NCI-H1694 treated with DMSO at 0.1 percent for 48 hours (cell line): Measurements from ENCODE around the gene ANKDD1A.
A peak's percentile ranks its signal among the peaks of the same experiment; 100 is the strongest.

ENCODE experiments used
- DNase-seq: peaks from one replicate; lab custom pipeline; 2025; lab: John Stamatoyannopoulos, UW

The ANKDD1A gene

GRCh38 chr15:64961013-64961412 lies 49.3 kb downstream of the ANKDD1A start:
- no peak for DNase-seq

GRCh38 chr15:64969401-64969800 lies 57.7 kb downstream of the ANKDD1A start:
- no peak for DNase-seq

DNA sequence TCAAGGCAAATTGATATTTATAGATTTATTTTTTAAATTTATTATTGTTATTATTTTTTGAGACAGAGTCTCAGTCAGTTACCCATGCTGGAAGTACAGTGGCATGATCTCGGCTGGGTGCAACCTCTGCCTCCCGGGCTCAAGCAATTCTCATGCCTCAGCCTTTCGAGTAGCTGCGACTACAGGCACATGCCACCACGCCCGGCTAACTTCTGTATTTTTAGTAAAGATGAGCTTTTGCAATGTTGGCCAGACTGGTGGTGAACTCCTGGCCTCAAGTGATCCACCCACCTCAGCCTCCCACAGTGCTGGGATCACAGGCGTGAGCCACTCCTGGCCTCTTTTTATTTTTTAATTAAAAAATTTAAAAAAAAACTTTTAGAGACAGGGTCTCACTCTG lies 59.0 kb downstream of the ANKDD1A start:
- DNase-seq = no peak

DNA sequence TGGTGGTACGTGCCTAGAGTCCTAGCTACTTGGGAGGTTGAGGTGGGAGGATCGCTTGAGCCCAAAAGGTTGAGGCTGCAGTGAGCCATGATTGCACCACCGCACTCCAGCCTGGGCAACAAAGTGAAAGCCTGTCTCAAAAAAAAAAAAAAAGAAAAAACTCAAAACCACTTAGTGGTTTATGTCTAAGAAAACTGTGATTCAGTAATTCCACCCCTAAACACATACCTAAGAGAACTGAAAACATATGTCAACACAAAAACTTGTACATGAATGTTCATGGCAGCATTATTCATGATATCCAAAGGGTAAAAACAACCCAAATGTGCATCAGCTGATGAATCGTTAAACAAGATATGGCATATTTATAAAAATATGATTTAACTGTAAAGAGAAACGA lies 63.7 kb downstream of the ANKDD1A start:
- no peak for DNase-seq

DNA sequence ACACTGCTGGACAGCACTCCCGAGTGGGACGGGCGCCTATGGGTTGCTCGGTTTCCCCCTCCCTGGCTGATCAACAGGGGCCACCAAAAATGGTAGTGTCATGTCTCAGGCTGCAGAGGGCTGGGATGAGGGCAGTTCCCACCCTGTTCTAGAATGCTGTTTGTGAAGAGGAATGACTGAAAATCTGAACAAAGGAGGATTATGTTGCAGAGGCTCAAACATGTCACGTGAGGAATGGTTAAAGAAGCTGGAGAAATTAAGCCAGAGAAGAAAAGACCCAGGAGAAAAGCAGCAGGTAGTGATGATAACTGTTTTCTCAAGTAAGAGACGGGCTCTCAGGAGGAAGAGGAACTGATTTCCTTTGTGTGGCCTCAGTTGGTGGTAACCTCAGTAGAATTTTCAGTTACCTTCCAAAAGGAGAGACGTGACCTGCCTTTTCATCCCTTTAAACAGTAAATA lies 67.6 kb downstream of the ANKDD1A start:
- DNase-seq = no peak

DNA sequence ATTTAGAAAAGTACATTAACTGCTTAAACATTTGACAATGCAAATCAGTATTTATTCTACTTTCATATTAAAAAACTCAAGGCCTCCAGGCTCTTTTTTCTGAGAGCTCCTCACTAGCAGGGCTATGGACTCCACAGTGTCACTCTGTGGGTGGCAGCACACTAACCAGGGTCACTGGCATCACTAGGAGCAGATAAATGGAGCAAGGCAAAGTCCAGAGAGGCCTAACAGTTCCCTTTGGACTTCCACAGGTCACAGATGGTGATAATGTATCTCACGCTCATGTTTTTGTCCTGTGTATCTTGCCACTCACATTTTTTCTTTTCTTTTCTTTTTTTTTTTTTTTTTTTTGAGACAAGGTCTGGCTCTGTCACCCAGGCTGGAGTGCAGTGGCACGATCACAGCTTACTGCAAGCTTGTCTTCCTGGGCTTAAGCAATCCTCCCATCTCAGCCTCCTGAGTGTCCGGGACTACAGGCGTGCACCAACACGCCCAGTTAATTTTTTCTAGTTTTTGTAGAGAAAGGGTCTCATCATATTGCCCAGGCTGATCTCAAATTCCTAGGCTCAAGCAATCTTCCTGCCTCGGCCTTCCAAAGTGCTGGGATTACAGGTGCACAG lies 70.2 kb downstream of the ANKDD1A start:
- no peak for DNase-seq

DNA sequence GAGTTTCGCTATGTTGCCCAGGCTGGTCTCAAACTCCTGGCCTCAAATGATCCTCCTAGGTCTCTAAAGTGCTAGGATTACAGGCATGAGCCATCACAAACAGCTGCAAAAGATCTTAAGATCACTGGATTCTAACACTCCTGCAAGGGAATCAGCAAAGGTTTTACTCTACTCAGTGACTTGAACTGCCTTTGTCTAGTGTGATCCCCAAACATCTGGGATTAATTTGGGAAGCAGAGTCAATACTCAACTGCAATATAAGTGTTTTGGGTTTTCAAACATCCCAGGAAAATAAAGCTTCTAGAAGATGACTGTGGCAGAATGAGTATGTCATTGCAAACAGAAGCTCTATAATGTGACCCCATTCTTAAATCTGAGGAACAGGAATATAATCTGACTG lies 70.8 kb downstream of the ANKDD1A start:
- no peak for DNase-seq

DNA sequence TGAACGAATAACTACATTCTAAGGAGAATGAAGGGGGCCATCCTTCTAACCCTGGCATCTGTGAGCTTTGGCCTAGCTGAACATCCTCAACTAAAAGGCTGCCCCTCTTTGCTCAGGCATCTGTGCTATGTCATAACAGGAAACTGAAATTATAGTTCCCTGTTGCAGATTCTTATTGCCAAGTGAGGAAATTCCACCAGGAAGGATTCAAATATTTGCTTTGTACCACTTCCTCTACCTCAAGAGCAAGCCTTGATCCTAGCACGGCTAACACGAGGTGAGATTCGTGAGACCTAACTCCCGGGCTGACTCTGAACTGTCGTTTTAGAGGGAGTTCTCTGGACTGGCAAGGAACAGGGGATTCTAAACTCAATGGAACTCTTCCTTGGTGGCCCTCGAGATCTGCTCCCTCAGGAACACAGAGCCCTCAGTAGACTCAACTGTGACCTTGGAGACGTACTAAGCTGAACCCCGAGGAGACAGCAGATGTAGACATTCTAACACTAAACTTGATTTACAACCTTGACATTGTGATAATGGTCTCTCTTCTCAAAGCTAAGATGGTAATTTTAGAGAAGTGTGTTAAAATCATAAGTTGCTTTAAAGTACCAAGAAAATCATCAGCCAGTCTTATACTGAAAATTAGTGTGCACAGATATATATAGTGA lies 73.8 kb downstream of the ANKDD1A start:
- no peak for DNase-seq

GRCh38 chr15:64987136-64987535 lies 75.4 kb downstream of the ANKDD1A start:
- DNase-seq = no peak

- DNase-seq = peak; percentile 25
Measured at GRCh38 chr15:64989416-64990167, 77.9 kb downstream of the ANKDD1A start, which contains the start of gene SPG21. Gene SPG21, minus strand, starts transcription at chr15:64989914. Its CDS starts 6,345 bp downstream, at chr15:64983569.

GRCh38 chr15:64990168-64990470 lies 78.4 kb downstream of the ANKDD1A start:
- no peak for DNase-seq

DNA sequence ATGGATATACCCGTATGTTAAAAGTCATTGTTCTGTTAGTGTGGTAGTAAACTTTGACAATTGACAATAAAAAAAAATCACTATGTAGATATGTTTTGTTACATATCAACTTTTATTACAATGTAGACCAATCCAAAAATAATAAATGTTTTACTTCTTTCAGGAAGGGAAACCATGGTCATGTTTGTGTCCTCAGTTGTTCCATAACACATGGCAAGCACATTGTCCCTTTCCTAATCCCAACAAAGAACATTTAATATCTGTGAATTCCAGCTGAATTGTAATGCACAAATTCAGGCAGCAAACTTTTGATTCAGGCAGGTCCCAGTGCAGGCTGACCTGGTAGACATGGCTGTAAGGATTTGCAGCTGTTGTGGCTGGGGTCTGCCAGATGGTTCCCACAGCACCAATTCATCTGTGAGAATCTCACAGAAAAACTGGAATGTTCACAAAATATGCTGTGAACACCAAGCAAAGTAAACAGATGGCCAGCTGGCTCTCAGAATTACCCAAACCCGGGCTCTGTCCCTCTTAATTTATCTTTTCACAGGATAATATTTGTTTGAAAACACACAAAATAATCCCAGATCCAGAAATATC lies 79.9 kb downstream of the ANKDD1A start:
- DNase-seq = peak; percentile 84

- DNase-seq = no peak
Measured at GRCh38 chr15:64993290-64993689, 81.6 kb downstream of the ANKDD1A start.

GRCh38 chr15:64997066-64997465 lies 85.4 kb downstream of the ANKDD1A start:
- DNase-seq = no peak

GRCh38 chr15:64997745-64998375 lies 86.2 kb downstream of the ANKDD1A start:
- no peak for DNase-seq

DNA sequence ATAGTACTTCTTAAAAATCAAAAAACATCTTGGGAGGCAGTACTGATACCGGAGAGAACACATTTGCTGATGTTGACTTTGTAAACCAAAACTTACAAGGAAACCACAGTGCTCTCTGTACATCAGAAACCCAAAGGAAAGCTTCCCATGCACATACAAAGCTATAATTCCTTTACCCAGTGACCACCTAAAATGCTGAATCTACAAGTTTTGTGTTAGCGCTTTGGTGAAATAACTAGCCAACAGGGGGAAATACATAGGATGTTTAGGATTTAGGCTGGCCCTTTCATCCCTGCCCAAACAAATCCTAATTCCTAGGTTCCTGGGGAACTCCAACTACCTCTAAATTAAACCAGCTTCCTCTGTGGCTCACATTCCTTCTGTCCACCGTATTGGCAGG lies 93.3 kb downstream of the ANKDD1A start:
- DNase-seq = no peak

GRCh38 chr15:65006876-65007275 lies 95.2 kb downstream of the ANKDD1A start:
- no peak for DNase-seq
